Measurements from ENCODE around the gene MASTL. TPM values are rescaled to one million over a fixed set of nuclear protein-coding genes. Genes with fewer than 3 reads are reported as not detected.
"Not testable (repeated sequence)": the region's sequence is repeated elsewhere in the genome, so short reads cannot be mapped to it uniquely, and the experiment has no call there.

Gene MASTL
- total and polyA plus RNA-seq, 2 experiments from 2014 or later: 4.8 to 11.1 TPM

GRCh38 chr10:27150261-27150660, 4.9 kb upstream of the MASTL start:
- H3K27me3 ChIP-seq: no peaks in the 10 kb centered on the region
- H3K36me3 ChIP-seq (replicated peaks; ENCODE audit: insufficient read depth, low read depth): no peaks in the 10 kb centered on the region
- H3K27ac ChIP-seq: no peak overlapping the region
- 100% methylated on average over 1 of the region's 1 CpG for WGBS (ENCODE audit: low lambda C conversion rate, missing lambda C conversion rate)
- H3K4me3 ChIP-seq: no peak overlapping the region
- TF ChIP-seq EZH2 (IDR thresholded peaks at IDR 0.05; ENCODE audit: borderline replicate concordance) (no peak), CTCF (IDR thresholded peaks at IDR 0.05; ENCODE audit: poor library complexity) (no peak), EZH2phosphoT487 (IDR thresholded peaks at IDR 0.05; ENCODE audit: low read depth, severe bottlenecking, unreplicated experiment) (no peak)
- no peak overlapping the region for H2AFZ ChIP-seq
- DNase-seq (ENCODE audit: low spot score): no peak
- H3K9me3 ChIP-seq (ENCODE audit: low read depth): no peaks in the 10 kb centered on the region
- H3K4me2 ChIP-seq: no peak overlapping the region
- H3K4me1 ChIP-seq (ENCODE audit: insufficient read depth): peaks cover 16% of the 10 kb centered on the region
- no peaks in the 10 kb centered on the region for H3K9me2 ChIP-seq (replicated peaks; ENCODE audit: insufficient read depth)
- peaks cover 65% of the 10 kb centered on the region for H4K20me1 ChIP-seq (ENCODE audit: insufficient read depth, poor library complexity, severe bottlenecking)
- H3K79me2 ChIP-seq: peaks cover 88% of the 10 kb centered on the region

- no peak overlapping the region for H2AFZ ChIP-seq
- no peak for DNase-seq (ENCODE audit: low spot score)
- H4K20me1 ChIP-seq (ENCODE audit: insufficient read depth, poor library complexity, severe bottlenecking): peaks cover 59% of the 10 kb centered on the region
- no peak overlapping the region for H3K27ac ChIP-seq
- no peaks in the 10 kb centered on the region for H3K9me2 ChIP-seq (replicated peaks; ENCODE audit: insufficient read depth)
- H3K4me3 ChIP-seq: peak overlapping the region; percentile 91
- H3K4me2 ChIP-seq: peak overlapping the region; percentile 90
- peaks cover 24% of the 10 kb centered on the region for H3K4me1 ChIP-seq (ENCODE audit: insufficient read depth)
- no peaks in the 10 kb centered on the region for H3K36me3 ChIP-seq (replicated peaks; ENCODE audit: insufficient read depth, low read depth)
- no peaks in the 10 kb centered on the region for H3K27me3 ChIP-seq
- H3K9me3 ChIP-seq (ENCODE audit: low read depth): no peaks in the 10 kb centered on the region
- TF ChIP-seq EZH2phosphoT487 (IDR thresholded peaks at IDR 0.05; ENCODE audit: low read depth, severe bottlenecking, unreplicated experiment) (no peak), CTCF (IDR thresholded peaks at IDR 0.05; ENCODE audit: poor library complexity) (no peak), EZH2 (IDR thresholded peaks at IDR 0.05; ENCODE audit: borderline replicate concordance) (no peak)
- H3K79me2 ChIP-seq: peaks cover 79% of the 10 kb centered on the region
These were observed 2.5 kb upstream of the MASTL start for GRCh38 chr10:27152687-27153086.

GRCh38 chr10:27153329-27153728, 1.8 kb upstream of the MASTL start:
- Histone ChIP-seq H3K4me3 (peak overlapping the region; percentile 91), H3K79me2 (peaks cover 79% of the 10 kb centered on the region), H3K27me3 (no peaks in the 10 kb centered on the region), H3K9me2 (replicated peaks; ENCODE audit: insufficient read depth) (no peaks in the 10 kb centered on the region), H4K20me1 (ENCODE audit: insufficient read depth, poor library complexity, severe bottlenecking) (peaks cover 53% of the 10 kb centered on the region), H3K4me1 (ENCODE audit: insufficient read depth) (peaks cover 27% of the 10 kb centered on the region), H2AFZ (peak overlapping the region; percentile 61), H3K36me3 (replicated peaks; ENCODE audit: insufficient read depth, low read depth) (no peaks in the 10 kb centered on the region), H3K9me3 (ENCODE audit: low read depth) (no peaks in the 10 kb centered on the region), H3K27ac (peak overlapping the region; percentile 100), H3K4me2 (peak overlapping the region; percentile 90)
- 2% methylated on average over 6 of the region's 6 CpGs for WGBS (ENCODE audit: low lambda C conversion rate, missing lambda C conversion rate)
- TF ChIP-seq CTCF (IDR thresholded peaks at IDR 0.05; ENCODE audit: poor library complexity) (no peak), EZH2phosphoT487 (IDR thresholded peaks at IDR 0.05; ENCODE audit: low read depth, severe bottlenecking, unreplicated experiment) (no peak), EZH2 (IDR thresholded peaks at IDR 0.05; ENCODE audit: borderline replicate concordance) (no peak)
- DNase-seq (ENCODE audit: low spot score): no peak

- Histone ChIP-seq H3K4me2 (peak overlapping the region; percentile 90), H3K4me1 (ENCODE audit: insufficient read depth) (peaks cover 27% of the 10 kb centered on the region), H3K9me2 (replicated peaks; ENCODE audit: insufficient read depth) (no peaks in the 10 kb centered on the region), H2AFZ (peak overlapping the region; percentile 61), H3K4me3 (peak overlapping the region; percentile 91), H3K79me2 (peaks cover 78% of the 10 kb centered on the region), H3K9me3 (ENCODE audit: low read depth) (no peaks in the 10 kb centered on the region), H3K27ac (peak overlapping the region; percentile 100), H3K36me3 (replicated peaks; ENCODE audit: insufficient read depth, low read depth) (no peaks in the 10 kb centered on the region), H3K27me3 (no peaks in the 10 kb centered on the region), H4K20me1 (ENCODE audit: insufficient read depth, poor library complexity, severe bottlenecking) (peaks cover 48% of the 10 kb centered on the region)
- TF ChIP-seq CTCF (IDR thresholded peaks at IDR 0.05; ENCODE audit: poor library complexity) (no peak), EZH2 (IDR thresholded peaks at IDR 0.05; ENCODE audit: borderline replicate concordance) (no peak), EZH2phosphoT487 (IDR thresholded peaks at IDR 0.05; ENCODE audit: low read depth, severe bottlenecking, unreplicated experiment) (no peak)
- no peak for DNase-seq (ENCODE audit: low spot score)
- 1% methylated on average over 18 of the region's 18 CpGs for WGBS (ENCODE audit: low lambda C conversion rate, missing lambda C conversion rate)
These were observed 1.3 kb upstream of the MASTL start for GRCh38 chr10:27153845-27154193.

GRCh38 chr10:27156566-27156965, 1.4 kb downstream of the MASTL start:
- peak overlapping the region; percentile 91 for H3K27ac ChIP-seq

More at GRCh38 chr10:27156566-27156965, 1.4 kb downstream of the MASTL start:
- H4K20me1 ChIP-seq (ENCODE audit: insufficient read depth, poor library complexity, severe bottlenecking): peaks cover 20% of the 10 kb centered on the region
- peak overlapping the region; percentile 70 for H2AFZ ChIP-seq
- H3K9me3 ChIP-seq (ENCODE audit: low read depth); H3K36me3 ChIP-seq (replicated peaks; ENCODE audit: insufficient read depth, low read depth); H3K27me3 ChIP-seq; H3K9me2 ChIP-seq (replicated peaks; ENCODE audit: insufficient read depth); H3K4me3 ChIP-seq; DNase-seq (ENCODE audit: low spot score): not testable (repeated sequence)
- WGBS (ENCODE audit: low lambda C conversion rate, missing lambda C conversion rate): 79% methylated on average over 16 of the region's 17 CpGs
- H3K79me2 ChIP-seq: peaks cover 53% of the 10 kb centered on the region
- H3K4me1 ChIP-seq (ENCODE audit: insufficient read depth): peaks cover 24% of the 10 kb centered on the region
- peak overlapping the region; percentile 93 for H3K4me2 ChIP-seq
